ENCODE results near the gene DGCR6.
"Not testable (repeated sequence)": the region's sequence is repeated elsewhere in the genome, so short reads cannot be mapped to it uniquely, and the experiment has no call there.

Gene DGCR6

DNA sequence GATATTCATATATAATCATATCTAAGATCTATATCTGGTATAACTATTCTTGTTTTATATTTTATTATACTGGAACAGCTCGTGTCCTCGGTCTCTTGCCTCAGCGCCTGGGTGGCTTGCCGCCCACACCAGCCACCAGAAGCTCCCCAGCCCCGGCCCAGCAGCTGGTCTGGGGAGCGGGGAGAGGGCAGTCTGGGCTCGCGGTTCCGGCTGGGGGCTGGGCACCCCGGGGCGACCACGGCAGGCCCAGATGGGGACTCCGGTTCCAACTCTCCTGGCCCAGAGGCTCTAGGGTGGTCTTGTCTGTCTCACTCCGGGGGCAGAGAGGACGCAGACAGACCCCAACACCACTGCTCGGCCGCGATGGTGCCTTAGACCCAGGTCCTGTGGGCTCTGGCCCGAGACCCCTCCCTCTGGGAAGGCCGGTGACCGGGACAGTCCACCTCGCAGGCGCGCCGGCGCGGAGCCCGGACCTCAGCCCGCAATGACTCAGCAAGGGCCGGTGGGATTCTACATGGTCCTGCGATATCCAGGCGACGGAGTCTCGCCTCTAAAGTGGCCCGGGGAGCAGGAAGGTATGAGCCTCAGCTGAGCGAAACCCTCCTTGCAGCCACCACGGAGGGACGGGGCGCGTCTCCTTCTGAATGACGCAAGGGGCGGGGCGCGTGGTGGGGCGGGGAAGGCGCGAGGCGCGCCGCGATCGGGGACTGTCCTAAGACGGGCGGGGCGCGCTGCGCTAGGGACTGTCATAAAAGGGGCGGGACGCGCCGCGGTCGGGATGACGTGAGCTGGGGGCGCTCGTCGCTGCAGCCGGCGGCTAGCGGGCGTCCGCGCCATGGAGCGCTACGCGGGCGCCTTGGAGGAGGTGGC, at the start of gene DGCR6:
TSS of gene DGCR6 (plus strand) at position 781 of the 870 bp plus-strand sequence. CDS start at position 836, 55 bp downstream.
- Histone ChIP-seq H3K9me3 (ENCODE audit: control insufficient read depth in 2 of 2, low read length in 2 of 2) (no peaks in the 10 kb centered on the region), H3K27ac (ENCODE audit: low read depth in 2 of 2, low read length in 2 of 2) (no peak within 1 kb of the TSS), H3K27me3 (ENCODE audit: control insufficient read depth in 2 of 2, insufficient read depth in 2 of 2, low read length in 2 of 2) (no peaks in the 10 kb centered on the region), H3K4me1 (ENCODE audit: control insufficient read depth in 2 of 2, insufficient read depth in 2 of 2, low read length in 2 of 2) (no peaks in the 10 kb centered on the region), H3K4me3 (ENCODE audit: low read length in 2 of 2) (no peak within 1 kb of the TSS), H3K9ac (ENCODE audit: low read depth in 1 of 2, low read length in 2 of 2) (no peak within 1 kb of the TSS), H3K36me3 (ENCODE audit: control insufficient read depth in 2 of 2, insufficient read depth in 2 of 2, low read length in 2 of 2) (no peaks in the 10 kb centered on the region)

DNA sequence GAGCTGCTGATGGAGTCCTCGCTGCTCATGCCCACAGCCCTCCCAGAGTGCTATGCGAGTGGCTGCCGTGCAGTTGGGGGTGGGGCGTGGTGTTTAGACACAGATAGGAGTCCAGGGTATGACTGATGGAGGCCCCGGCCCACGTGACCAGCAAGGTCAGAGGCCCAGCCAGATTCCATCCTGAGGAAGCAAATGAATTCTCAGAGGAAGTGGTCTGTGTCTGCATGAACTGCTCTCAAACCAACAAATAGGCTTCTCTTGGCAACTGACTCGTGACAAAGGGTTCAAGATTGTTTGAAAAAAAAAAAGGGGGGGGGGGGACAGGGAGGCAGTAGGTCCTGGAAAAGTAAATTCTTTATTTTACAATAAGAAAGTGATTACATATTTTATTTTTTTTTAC, 46.8 kb upstream of the DGCR6 start:
- not testable (repeated sequence) for H3K27me3 ChIP-seq (ENCODE audit: control insufficient read depth in 2 of 2, insufficient read depth in 2 of 2, low read length in 2 of 2); H3K36me3 ChIP-seq (ENCODE audit: control insufficient read depth in 2 of 2, insufficient read depth in 2 of 2, low read length in 2 of 2); H3K4me1 ChIP-seq (ENCODE audit: control insufficient read depth in 2 of 2, insufficient read depth in 2 of 2, low read length in 2 of 2); H3K4me3 ChIP-seq (ENCODE audit: low read length in 2 of 2); H3K9ac ChIP-seq (ENCODE audit: low read depth in 1 of 2, low read length in 2 of 2); H3K9me3 ChIP-seq (ENCODE audit: control insufficient read depth in 2 of 2, low read length in 2 of 2); H3K27ac ChIP-seq (ENCODE audit: low read depth in 2 of 2, low read length in 2 of 2)

DNA sequence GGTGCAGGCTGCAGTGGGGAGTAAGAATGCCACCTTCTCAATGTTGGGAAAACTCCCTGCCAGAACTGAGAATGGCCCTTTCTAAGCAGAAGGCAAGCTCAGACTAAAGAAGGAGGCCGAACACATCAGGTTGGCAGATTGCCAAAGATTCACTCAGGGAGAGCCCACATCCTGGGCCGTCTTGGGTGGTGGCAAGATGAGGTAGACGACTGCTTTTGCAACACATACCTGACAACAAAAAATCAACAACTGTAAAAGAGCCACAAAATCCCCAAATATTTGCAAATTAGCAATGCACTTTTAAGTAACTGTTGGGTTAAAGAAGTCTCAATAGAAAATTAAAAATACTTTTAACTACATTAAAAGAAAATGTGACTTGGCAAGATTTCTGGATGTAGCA, 24.9 kb upstream of the DGCR6 start:
- H3K27me3 ChIP-seq (ENCODE audit: control insufficient read depth in 2 of 2, insufficient read depth in 2 of 2, low read length in 2 of 2); H3K4me1 ChIP-seq (ENCODE audit: control insufficient read depth in 2 of 2, insufficient read depth in 2 of 2, low read length in 2 of 2); H3K4me3 ChIP-seq (ENCODE audit: low read length in 2 of 2); H3K9me3 ChIP-seq (ENCODE audit: control insufficient read depth in 2 of 2, low read length in 2 of 2); H3K9ac ChIP-seq (ENCODE audit: low read depth in 1 of 2, low read length in 2 of 2); H3K36me3 ChIP-seq (ENCODE audit: control insufficient read depth in 2 of 2, insufficient read depth in 2 of 2, low read length in 2 of 2); H3K27ac ChIP-seq (ENCODE audit: low read depth in 2 of 2, low read length in 2 of 2): not testable (repeated sequence)

DNA sequence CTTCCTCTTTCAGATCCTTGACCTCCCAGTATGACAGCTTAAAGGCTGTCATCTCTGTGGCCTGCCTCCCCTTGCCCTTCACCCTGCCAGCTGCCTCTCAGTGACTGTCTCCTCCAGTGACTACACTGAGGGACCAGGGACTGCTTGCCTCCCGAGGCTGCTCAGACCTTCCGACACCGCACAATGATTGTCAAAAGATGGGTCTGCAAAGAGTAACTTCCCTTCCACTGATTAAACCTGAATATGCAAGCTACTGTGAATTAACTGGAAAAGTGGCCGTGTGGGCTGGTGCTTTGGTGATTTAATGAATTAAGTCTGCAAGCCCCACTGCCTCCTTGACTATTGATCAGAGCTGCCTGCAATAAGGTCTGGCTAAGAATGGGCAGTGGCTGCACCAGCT, 21.7 kb upstream of the DGCR6 start:
- H3K9ac ChIP-seq (ENCODE audit: low read depth in 1 of 2, low read length in 2 of 2); H3K9me3 ChIP-seq (ENCODE audit: control insufficient read depth in 2 of 2, low read length in 2 of 2); H3K4me1 ChIP-seq (ENCODE audit: control insufficient read depth in 2 of 2, insufficient read depth in 2 of 2, low read length in 2 of 2); H3K36me3 ChIP-seq (ENCODE audit: control insufficient read depth in 2 of 2, insufficient read depth in 2 of 2, low read length in 2 of 2); H3K27me3 ChIP-seq (ENCODE audit: control insufficient read depth in 2 of 2, insufficient read depth in 2 of 2, low read length in 2 of 2); H3K27ac ChIP-seq (ENCODE audit: low read depth in 2 of 2, low read length in 2 of 2); H3K4me3 ChIP-seq (ENCODE audit: low read length in 2 of 2): not testable (repeated sequence)

DNA sequence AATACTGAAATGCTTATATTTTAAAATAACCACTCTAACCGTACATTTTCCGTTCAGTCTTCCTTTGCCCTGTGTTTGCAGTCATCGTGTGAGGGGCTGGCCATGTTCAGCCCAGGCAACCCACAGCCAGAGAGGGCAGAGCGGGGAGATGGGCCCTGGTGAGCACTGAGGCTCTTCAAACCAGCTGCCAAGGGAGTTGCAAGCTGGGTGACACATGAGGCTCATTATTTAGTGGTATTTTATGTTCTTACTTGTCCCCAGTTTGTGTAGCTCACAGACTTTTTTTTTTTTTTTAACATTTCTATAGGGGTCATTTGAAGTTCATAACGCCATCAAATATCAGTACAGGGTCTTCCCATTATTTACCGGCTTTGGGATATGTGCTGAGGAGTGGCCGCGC, 18.0 kb upstream of the DGCR6 start:
- Histone ChIP-seq H3K27me3 (ENCODE audit: control insufficient read depth in 2 of 2, insufficient read depth in 2 of 2, low read length in 2 of 2) (no peaks in the 10 kb centered on the region), H3K27ac (ENCODE audit: low read depth in 2 of 2, low read length in 2 of 2) (no peak overlapping the region), H3K9me3 (ENCODE audit: control insufficient read depth in 2 of 2, low read length in 2 of 2) (no peaks in the 10 kb centered on the region), H3K4me1 (ENCODE audit: control insufficient read depth in 2 of 2, insufficient read depth in 2 of 2, low read length in 2 of 2) (no peaks in the 10 kb centered on the region), H3K9ac (ENCODE audit: low read depth in 1 of 2, low read length in 2 of 2) (no peak overlapping the region), H3K4me3 (ENCODE audit: low read length in 2 of 2) (no peak overlapping the region), H3K36me3 (ENCODE audit: control insufficient read depth in 2 of 2, insufficient read depth in 2 of 2, low read length in 2 of 2) (no peaks in the 10 kb centered on the region)

DNA sequence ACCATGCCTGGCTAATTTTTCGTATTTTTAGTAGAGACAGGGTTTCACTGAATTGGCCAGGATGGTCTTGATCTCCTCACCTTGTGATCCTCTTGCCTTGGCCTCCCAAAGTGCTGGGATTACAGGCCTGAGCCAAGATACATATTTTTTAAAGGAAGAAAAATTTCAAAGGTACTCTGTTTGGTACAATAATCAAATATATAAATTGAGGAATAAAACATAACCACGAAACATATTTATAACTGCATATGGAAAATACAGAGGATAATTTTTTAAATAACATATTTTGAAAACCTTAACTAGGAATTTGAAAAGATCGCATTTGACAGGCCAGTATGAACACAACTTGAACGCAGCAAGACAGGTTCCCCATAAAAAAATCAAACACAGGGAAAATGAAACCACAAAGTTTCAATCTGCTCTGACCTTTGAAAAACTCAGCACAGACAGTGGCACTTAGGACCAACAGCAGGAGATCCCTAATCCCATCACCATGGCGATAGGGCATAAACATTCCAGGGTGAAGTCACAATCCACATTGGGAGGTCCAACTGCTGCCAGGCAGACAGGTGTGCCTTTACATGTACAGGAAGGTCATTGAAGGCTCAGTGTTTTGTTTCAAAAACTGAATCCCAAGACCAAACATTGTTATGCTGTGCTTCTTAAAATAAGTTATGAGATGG, 15.5 kb upstream of the DGCR6 start:
- H3K4me3 ChIP-seq (ENCODE audit: low read length in 2 of 2); H3K9me3 ChIP-seq (ENCODE audit: control insufficient read depth in 2 of 2, low read length in 2 of 2); H3K4me1 ChIP-seq (ENCODE audit: control insufficient read depth in 2 of 2, insufficient read depth in 2 of 2, low read length in 2 of 2); H3K27ac ChIP-seq (ENCODE audit: low read depth in 2 of 2, low read length in 2 of 2); H3K9ac ChIP-seq (ENCODE audit: low read depth in 1 of 2, low read length in 2 of 2); H3K27me3 ChIP-seq (ENCODE audit: control insufficient read depth in 2 of 2, insufficient read depth in 2 of 2, low read length in 2 of 2); H3K36me3 ChIP-seq (ENCODE audit: control insufficient read depth in 2 of 2, insufficient read depth in 2 of 2, low read length in 2 of 2): not testable (repeated sequence)

DNA sequence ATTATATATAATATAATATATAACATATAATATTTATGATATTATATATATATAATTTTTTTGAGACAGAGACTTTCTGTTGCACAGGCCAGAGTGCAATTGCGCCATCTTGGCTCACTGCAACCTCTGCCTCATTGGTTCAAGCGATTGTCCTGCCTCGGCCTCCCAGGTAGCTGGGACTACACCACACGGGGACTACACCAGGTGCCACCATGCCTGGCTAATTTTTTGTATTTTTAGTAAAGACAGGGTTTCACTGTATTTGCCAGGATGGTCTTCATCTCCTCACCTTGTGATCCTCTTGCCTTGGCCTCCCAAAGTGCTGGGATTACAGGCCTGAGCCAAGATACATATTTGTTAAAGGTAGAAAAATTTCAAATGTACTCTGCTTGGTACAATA, 12.3 kb upstream of the DGCR6 start:
- not testable (repeated sequence) for H3K9me3 ChIP-seq (ENCODE audit: control insufficient read depth in 2 of 2, low read length in 2 of 2); H3K27me3 ChIP-seq (ENCODE audit: control insufficient read depth in 2 of 2, insufficient read depth in 2 of 2, low read length in 2 of 2); H3K27ac ChIP-seq (ENCODE audit: low read depth in 2 of 2, low read length in 2 of 2); H3K4me1 ChIP-seq (ENCODE audit: control insufficient read depth in 2 of 2, insufficient read depth in 2 of 2, low read length in 2 of 2); H3K36me3 ChIP-seq (ENCODE audit: control insufficient read depth in 2 of 2, insufficient read depth in 2 of 2, low read length in 2 of 2); H3K4me3 ChIP-seq (ENCODE audit: low read length in 2 of 2); H3K9ac ChIP-seq (ENCODE audit: low read depth in 1 of 2, low read length in 2 of 2)

DNA sequence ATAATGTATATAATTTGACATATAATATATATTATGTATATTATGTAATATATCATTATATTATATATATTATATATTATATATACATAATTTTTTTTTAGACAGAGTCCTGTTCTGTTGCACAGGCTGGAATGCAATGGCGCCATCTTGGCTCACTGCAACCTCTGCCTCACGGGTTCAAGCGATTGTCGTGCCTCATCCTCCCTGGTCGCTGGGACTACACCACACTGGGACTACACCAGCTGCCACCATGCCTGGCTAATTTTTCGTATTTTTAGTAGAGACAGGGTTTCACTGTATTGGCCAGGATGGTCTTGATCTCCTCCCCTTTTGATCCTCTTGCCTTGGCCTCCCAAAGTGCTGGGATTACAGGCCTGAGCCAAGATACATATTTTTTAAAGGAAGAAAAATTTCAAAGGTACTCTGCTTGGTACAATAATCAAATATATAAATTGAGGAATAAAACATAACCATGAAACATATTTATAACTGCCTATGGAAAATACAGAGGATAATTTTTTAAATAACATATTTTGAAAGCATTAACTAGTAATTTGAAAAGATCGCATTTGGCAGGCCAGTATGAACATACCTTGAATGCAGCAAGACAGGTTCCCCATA, 10.0 kb upstream of the DGCR6 start:
- H3K27ac ChIP-seq (ENCODE audit: low read depth in 2 of 2, low read length in 2 of 2); H3K27me3 ChIP-seq (ENCODE audit: control insufficient read depth in 2 of 2, insufficient read depth in 2 of 2, low read length in 2 of 2); H3K9ac ChIP-seq (ENCODE audit: low read depth in 1 of 2, low read length in 2 of 2); H3K4me3 ChIP-seq (ENCODE audit: low read length in 2 of 2); H3K9me3 ChIP-seq (ENCODE audit: control insufficient read depth in 2 of 2, low read length in 2 of 2); H3K36me3 ChIP-seq (ENCODE audit: control insufficient read depth in 2 of 2, insufficient read depth in 2 of 2, low read length in 2 of 2); H3K4me1 ChIP-seq (ENCODE audit: control insufficient read depth in 2 of 2, insufficient read depth in 2 of 2, low read length in 2 of 2): not testable (repeated sequence)

DNA sequence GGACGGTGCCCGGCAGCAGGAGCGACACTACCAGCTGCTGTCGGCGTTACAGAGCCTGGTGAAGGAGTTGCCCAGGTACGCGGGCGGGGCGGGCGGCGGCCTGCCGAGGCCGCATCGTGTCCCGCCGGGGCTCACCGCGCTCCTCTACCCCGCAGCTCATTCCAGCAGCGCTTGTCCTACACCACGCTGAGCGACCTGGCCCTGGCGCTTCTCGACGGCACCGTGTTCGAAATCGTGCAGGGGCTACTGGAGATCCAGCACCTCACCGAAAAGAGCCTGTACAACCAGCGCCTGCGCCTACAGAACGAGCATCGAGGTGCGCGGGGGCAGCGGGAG, 258 bp downstream of the DGCR6 start:
- not testable (repeated sequence) for H3K4me3 ChIP-seq (ENCODE audit: low read length in 2 of 2); H3K36me3 ChIP-seq (ENCODE audit: control insufficient read depth in 2 of 2, insufficient read depth in 2 of 2, low read length in 2 of 2); H3K9ac ChIP-seq (ENCODE audit: low read depth in 1 of 2, low read length in 2 of 2)

DNA sequence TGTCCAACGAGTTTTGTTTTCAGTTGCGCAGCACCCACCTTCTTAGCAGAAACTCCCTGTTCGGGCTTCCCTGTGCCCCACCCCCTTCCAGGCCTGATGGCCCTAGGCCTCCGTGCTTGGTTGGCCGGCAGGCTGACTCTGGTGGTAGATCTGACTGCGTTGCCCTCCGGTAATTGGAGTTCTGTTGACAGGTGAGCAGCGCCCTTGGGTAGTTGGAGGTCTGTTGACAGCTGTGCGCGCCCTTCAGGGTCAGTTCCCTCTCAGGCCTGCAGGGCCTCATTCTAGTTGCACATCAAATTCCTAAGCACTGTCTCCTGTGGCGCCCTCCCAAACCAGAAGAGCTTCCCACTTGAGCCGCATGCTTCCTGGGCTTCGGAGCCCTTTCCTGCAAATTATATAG, 776 bp downstream of the DGCR6 start:
- H3K27ac ChIP-seq (ENCODE audit: low read depth in 2 of 2, low read length in 2 of 2) = no peak overlapping the region
- H3K4me3 ChIP-seq (ENCODE audit: low read length in 2 of 2) = no peak overlapping the region
- H3K36me3 ChIP-seq (ENCODE audit: control insufficient read depth in 2 of 2, insufficient read depth in 2 of 2, low read length in 2 of 2) = no peaks in the 10 kb centered on the region
- H3K9ac ChIP-seq (ENCODE audit: low read depth in 1 of 2, low read length in 2 of 2) = no peak overlapping the region
- H3K9me3 ChIP-seq (ENCODE audit: control insufficient read depth in 2 of 2, low read length in 2 of 2) = no peaks in the 10 kb centered on the region
- no peaks in the 10 kb centered on the region for H3K27me3 ChIP-seq (ENCODE audit: control insufficient read depth in 2 of 2, insufficient read depth in 2 of 2, low read length in 2 of 2)
- H3K4me1 ChIP-seq (ENCODE audit: control insufficient read depth in 2 of 2, insufficient read depth in 2 of 2, low read length in 2 of 2) = no peaks in the 10 kb centered on the region

More for the DNA sequence above, 258 bp downstream of the DGCR6 start:
- H3K4me1 ChIP-seq (ENCODE audit: control insufficient read depth in 2 of 2, insufficient read depth in 2 of 2, low read length in 2 of 2); H3K9me3 ChIP-seq (ENCODE audit: control insufficient read depth in 2 of 2, low read length in 2 of 2); H3K27me3 ChIP-seq (ENCODE audit: control insufficient read depth in 2 of 2, insufficient read depth in 2 of 2, low read length in 2 of 2); H3K27ac ChIP-seq (ENCODE audit: low read depth in 2 of 2, low read length in 2 of 2): not testable (repeated sequence)
